DND-41 (cell line): ENCODE data around the gene SLC25A36.

Experiments
- ATAC-seq: fragments of 200-7000 bp; cut with Tn5 transposase; 3 replicates; pipeline ENCODE4 v1.9.1; 2021; ENCODE audit warnings: low read depth; ENCODE audit not compliant: insufficient read depth
- DNase-seq: peaks from one replicate; pipeline ENCODE4 v3.0.0-alpha.2; 2020
- H2AFZ ChIP-seq: 2 replicates; pipeline ENCODE4 v1.6.0; 2012; ENCODE audit warnings: low read depth, low read length
- H3K27ac ChIP-seq: 2 replicates; pipeline ENCODE4 v1.5.1; 2012; ENCODE audit warnings: low read length, inconsistent platforms
- H3K27me3 ChIP-seq: fragments of 200-600 bp; sonication (generic); 2 replicates; pipeline ENCODE4 v1.6.0; 2012; ENCODE audit warnings: low read length, mild to moderate bottlenecking, inconsistent platforms; ENCODE audit not compliant: insufficient read depth, poor library complexity
- H3K36me3 ChIP-seq: 2 replicates; pipeline ENCODE4 v1.5.1; 2012; ENCODE audit warnings: low read length, inconsistent platforms; ENCODE audit not compliant: insufficient read depth
- H3K4me1 ChIP-seq: 2 replicates; pipeline ENCODE4 v1.5.1; 2012; ENCODE audit warnings: mild to moderate bottlenecking, low read length; ENCODE audit not compliant: insufficient read depth
- H3K4me2 ChIP-seq: 2 replicates; pipeline ENCODE4 v1.6.0; 2012; ENCODE audit warnings: mild to moderate bottlenecking, moderate library complexity, low read length, inconsistent platforms; ENCODE audit not compliant: insufficient read depth
- H3K4me3 ChIP-seq, 2 experiments: fragments of 200-600 bp in 1 of 2; shearing (Covaris generic) in 1 of 2; 2 replicates each; pipeline ENCODE4 v1.5.1; 2012 to 2016; ENCODE audit warnings: inconsistent platforms in 2 of 2, low read length in 2 of 2, mild to moderate bottlenecking in 2 of 2, low read depth in 1 of 2, moderate library complexity in 1 of 2
- H3K79me2 ChIP-seq: 2 replicates; pipeline ENCODE4 v1.6.0; 2012; ENCODE audit warnings: low read length, inconsistent platforms; ENCODE audit not compliant: insufficient read depth
- H3K9ac ChIP-seq: 2 replicates; pipeline ENCODE4 v1.6.0; 2012; ENCODE audit warnings: low read depth, mild to moderate bottlenecking, inconsistent platforms, low read length, moderate library complexity
- H3K9me3 ChIP-seq: 2 replicates; pipeline ENCODE4 v1.5.1; 2012; ENCODE audit warnings: low read length, moderate library complexity, mild to moderate bottlenecking, inconsistent platforms; ENCODE audit not compliant: insufficient read depth, severe bottlenecking
- H4K20me1 ChIP-seq: 2 replicates; pipeline ENCODE4 v1.6.0; 2012; ENCODE audit warnings: low read length; ENCODE audit not compliant: insufficient read depth
- EZH2 ChIP-seq: IDR thresholded peaks from 3 replicates; pipeline ENCODE4 v1.6.1; 2012; ENCODE audit warnings: borderline replicate concordance, low read depth, mild to moderate bottlenecking, moderate library complexity, low read length, inconsistent platforms; ENCODE audit not compliant: severe bottlenecking
- TF ChIP-seq, protein P1 (sequence below): IDR thresholded peaks from 2 replicates; pipeline ENCODE4 v1.5.1; 2012; ENCODE audit warnings: borderline replicate concordance, low read length, moderate library complexity, mild to moderate bottlenecking; ENCODE audit not compliant: poor library complexity, severe bottlenecking; ENCODE audit errors: extremely low read depth

SLC25A36 gene

GRCh38 chr3:140941434-140942220 is at the start of gene SLC25A36:
TSS of gene SLC25A36 (plus strand) at chr3:140941836. CDS start at chr3:140942055, 219 bp downstream.
- peaks cover 5% of the 10 kb centered on the region; the same call in 1 of the 2 replicates for H3K36me3 ChIP-seq
- H3K4me1 ChIP-seq, result peaks cover 36% of the 10 kb centered on the region
- ATAC-seq (peak; percentile 95), DNase-seq (peak; percentile 96)
- H2AFZ ChIP-seq, result peak within 1 kb of the TSS; percentile 96
- no peaks in the 10 kb centered on the region for H3K27me3 ChIP-seq
- no peak for TF ChIP-seq EZH2
- TF ChIP-seq, protein P1, sequence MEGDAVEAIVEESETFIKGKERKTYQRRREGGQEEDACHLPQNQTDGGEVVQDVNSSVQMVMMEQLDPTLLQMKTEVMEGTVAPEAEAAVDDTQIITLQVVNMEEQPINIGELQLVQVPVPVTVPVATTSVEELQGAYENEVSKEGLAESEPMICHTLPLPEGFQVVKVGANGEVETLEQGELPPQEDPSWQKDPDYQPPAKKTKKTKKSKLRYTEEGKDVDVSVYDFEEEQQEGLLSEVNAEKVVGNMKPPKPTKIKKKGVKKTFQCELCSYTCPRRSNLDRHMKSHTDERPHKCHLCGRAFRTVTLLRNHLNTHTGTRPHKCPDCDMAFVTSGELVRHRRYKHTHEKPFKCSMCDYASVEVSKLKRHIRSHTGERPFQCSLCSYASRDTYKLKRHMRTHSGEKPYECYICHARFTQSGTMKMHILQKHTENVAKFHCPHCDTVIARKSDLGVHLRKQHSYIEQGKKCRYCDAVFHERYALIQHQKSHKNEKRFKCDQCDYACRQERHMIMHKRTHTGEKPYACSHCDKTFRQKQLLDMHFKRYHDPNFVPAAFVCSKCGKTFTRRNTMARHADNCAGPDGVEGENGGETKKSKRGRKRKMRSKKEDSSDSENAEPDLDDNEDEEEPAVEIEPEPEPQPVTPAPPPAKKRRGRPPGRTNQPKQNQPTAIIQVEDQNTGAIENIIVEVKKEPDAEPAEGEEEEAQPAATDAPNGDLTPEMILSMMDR, result peak; percentile 26
- H3K9ac ChIP-seq, result peak within 1 kb of the TSS; percentile 90
- peaks cover 17% of the 10 kb centered on the region; the same call in 1 of the 2 replicates for H4K20me1 ChIP-seq
- H3K27ac ChIP-seq, result peak within 1 kb of the TSS; percentile 94
- H3K9me3 ChIP-seq, result no peaks in the 10 kb centered on the region
- H3K4me3 ChIP-seq, result peak within 1 kb of the TSS; percentile 76 to 98
- H3K79me2 ChIP-seq, result peaks cover 49% of the 10 kb centered on the region
- H3K4me2 ChIP-seq, result peak within 1 kb of the TSS; percentile 88

DNA sequence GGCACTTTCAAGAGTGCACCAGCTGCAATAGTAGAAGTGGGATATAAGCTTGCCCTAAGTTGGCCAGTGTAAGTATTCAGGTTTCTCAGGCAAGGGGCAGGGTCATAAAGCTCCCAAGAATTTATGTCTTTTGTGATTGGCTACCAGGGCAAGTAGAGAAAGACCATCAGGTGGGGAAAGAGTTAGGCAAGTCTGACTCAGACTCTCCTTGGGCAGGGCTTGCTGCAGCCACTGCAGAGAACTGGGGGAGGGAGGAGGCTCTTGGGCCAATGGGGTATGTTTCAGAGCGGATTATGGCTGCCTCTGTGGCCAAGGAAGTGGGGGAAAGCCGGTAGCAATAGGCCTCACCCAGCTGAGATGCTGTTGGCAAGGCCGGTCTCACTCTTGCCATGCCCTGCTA is 44.6 kb upstream of the SLC25A36 start:
- H3K27me3 ChIP-seq, result peaks cover 14% of the 10 kb centered on the region
- no peaks in the 10 kb centered on the region for H3K4me1 ChIP-seq
- no peak overlapping the region for H2AFZ ChIP-seq
- no peaks in the 10 kb centered on the region for H3K79me2 ChIP-seq
- H3K36me3 ChIP-seq, result no peaks in the 10 kb centered on the region
- no peak overlapping the region for H3K9ac ChIP-seq
- DNase-seq (no peak), ATAC-seq (no peak)
- TF ChIP-seq EZH2, result no peak
- TF ChIP-seq, protein P1, result no peak
- H3K4me3 ChIP-seq, result no peak overlapping the region
- no peak overlapping the region for H3K27ac ChIP-seq
- no peaks in the 10 kb centered on the region for H4K20me1 ChIP-seq
- H3K9me3 ChIP-seq, result no peaks in the 10 kb centered on the region
- H3K4me2 ChIP-seq, result no peak overlapping the region

GRCh38 chr3:140898340-140899180 is 43.1 kb upstream of the SLC25A36 start:
- peak; percentile 28 for DNase-seq
- no peaks in the 10 kb centered on the region for H3K4me1 ChIP-seq
- no peaks in the 10 kb centered on the region for H3K36me3 ChIP-seq
- peak; percentile 81 for ATAC-seq
- TF ChIP-seq, protein P1, result peak; percentile 75
- no peak for TF ChIP-seq EZH2
- H3K9me3 ChIP-seq, result no peaks in the 10 kb centered on the region
- H3K4me2 ChIP-seq, result no peak overlapping the region
- H3K27ac ChIP-seq, result no peak overlapping the region
- no peaks in the 10 kb centered on the region for H4K20me1 ChIP-seq
- H3K4me3 ChIP-seq, result no peak overlapping the region
- H3K9ac ChIP-seq, result no peak overlapping the region
- H2AFZ ChIP-seq, result no peak overlapping the region
- H3K27me3 ChIP-seq, result peaks cover 8% of the 10 kb centered on the region
- H3K79me2 ChIP-seq, result no peaks in the 10 kb centered on the region
